HepG2 (cell line): ENCODE measurements around the gene LGALS9. TPM values are rescaled to one million over a fixed set of nuclear protein-coding genes. Genes with fewer than 3 reads are reported as not detected.
A peak's percentile ranks its signal among the peaks of the same experiment; 100 is the strongest.
"Not testable (repeated sequence)": the region's sequence is repeated elsewhere in the genome, so short reads cannot be mapped to it uniquely, and the experiment has no call there.

Source experiments
- ATAC-seq: fragments of 200-7000 bp; cut with Tn5 transposase; 3 replicates; pipeline ENCODE4 v1.9.1; 2020; ENCODE audit warnings: mild to moderate bottlenecking, moderate library complexity
- BruUV-seq: library from RNA; stranded (reverse); fragments of 400-500 nt; replicated peaks from 2 replicates; lab custom pipeline; 2021; lab: Mats Ljungman, UMichigan
- CTCF ChIA-PET: fragments of 300-600 bp; formaldehyde crosslinking; extraction: SDS; loops from one replicate; lab custom pipeline; 2021; ENCODE audit warnings: low total read pairs, inconsistent platforms, low intra/inter-chr PET ratio; lab: Yijun Ruan, JAX
- POLR2A ChIA-PET: fragments of 350-600 bp; sonication (Branson Sonifier 250); formaldehyde crosslinking; loops from one replicate; lab custom pipeline; 2020; ENCODE audit warnings: antibody characterized with exemption, inconsistent platforms; lab: Yijun Ruan, JAX
- DNase-seq: peaks from one replicate; pipeline ENCODE4 v3.0.0-alpha.2; 2015; ENCODE audit warnings: low spot score
- FAIRE-seq: peaks from 3 replicates; lab custom pipeline; 2011; peaks lifted over from hg19 to GRCh38; lab: Jason Lieb, UNC
- H2AFZ ChIP-seq: one replicate; pipeline ENCODE4 v1.6.1; 2011; ENCODE audit warnings: low read length, inconsistent platforms
- H3K27ac ChIP-seq: fragments of 300-600 bp; 3 replicates; pipeline ENCODE4 v1.8.0; 2011; ENCODE audit warnings: mixed run types, mild to moderate bottlenecking, mixed read lengths, low read length, inconsistent platforms; ENCODE audit not compliant: insufficient read depth; ENCODE audit errors: extremely low read length
- H3K27me3 ChIP-seq, 2 experiments: fragments of 200-600 bp in 1 of 2; 2 replicates in 1 of 2; 3 replicates in 1 of 2; pipeline versions ENCODE4 v1.6.0 to v1.8.0; 2011; ENCODE audit warnings: low read length in 2 of 2, mild to moderate bottlenecking in 2 of 2, moderate library complexity in 2 of 2, inconsistent platforms in 1 of 2; ENCODE audit not compliant: insufficient read depth in 2 of 2, control insufficient read depth in 1 of 2
- H3K36me3 ChIP-seq, 2 experiments: fragments of 200-600 bp in 1 of 2; replicated peaks in 1 of 2; 2 replicates in 1 of 2; 3 replicates in 1 of 2; pipeline versions ENCODE4 v1.5.1 to v1.8.0; 2011; ENCODE audit warnings: low read length in 2 of 2, inconsistent platforms in 1 of 2; ENCODE audit not compliant: insufficient read depth in 2 of 2, control insufficient read depth in 1 of 2
- H3K4me1 ChIP-seq: 2 replicates; pipeline ENCODE4 v1.5.1; 2012; ENCODE audit warnings: low read length, inconsistent platforms; ENCODE audit not compliant: insufficient read depth
- H3K4me2 ChIP-seq: 2 replicates; pipeline ENCODE4 v1.6.0; 2011; ENCODE audit warnings: low read depth, low read length, inconsistent platforms
- H3K4me3 ChIP-seq, 3 experiments: fragments of 200-600 bp in 1 of 3; sonication (generic), shearing (Covaris generic) in 1 of 3; replicated peaks in 1 of 3; 2 replicates each; pipeline ENCODE4 v1.5.1; 2011 to 2016; ENCODE audit warnings: low read length in 3 of 3, inconsistent platforms in 2 of 3, low read depth in 2 of 3, mild to moderate bottlenecking in 2 of 3, control low read depth in 1 of 3, mixed read lengths in 1 of 3; ENCODE audit not compliant: insufficient read depth in 1 of 3
- H3K79me2 ChIP-seq: one replicate; pipeline ENCODE4 v1.6.1; 2011; ENCODE audit warnings: low read length, inconsistent platforms; ENCODE audit not compliant: insufficient read depth
- H3K9ac ChIP-seq: 2 replicates; pipeline ENCODE4 v1.6.0; 2011; ENCODE audit warnings: mild to moderate bottlenecking, low read depth, low read length, inconsistent platforms; ENCODE audit not compliant: insufficient read depth
- H3K9me3 ChIP-seq: 2 replicates; pipeline ENCODE4 v1.5.1; 2012; ENCODE audit warnings: mild to moderate bottlenecking, low read length
- H4K20me1 ChIP-seq: 2 replicates; pipeline ENCODE4 v1.6.0; 2011; ENCODE audit warnings: inconsistent platforms, mild to moderate bottlenecking, low read length, moderate library complexity; ENCODE audit not compliant: insufficient read depth
- ADNP ChIP-seq: sonication (generic); formaldehyde crosslinking; IDR thresholded peaks from 2 replicates; pipeline ENCODE4 v1.4.0; 2020; ENCODE audit warnings: missing genetic modification reagents
- KLF11 ChIP-seq: IDR thresholded peaks from 2 replicates; pipeline ENCODE4 v1.6.1; 2016; ENCODE audit warnings: missing compliant biosample characterization
- THAP8 ChIP-seq: sonication (generic); formaldehyde crosslinking; IDR thresholded peaks from 2 replicates; pipeline ENCODE4 v1.5.1; 2020; ENCODE audit warnings: missing genetic modification reagents, mild to moderate bottlenecking, borderline replicate concordance
- ZNF367 ChIP-seq: sonication (generic); formaldehyde crosslinking; IDR thresholded peaks from 2 replicates; pipeline ENCODE4 v1.4.0; 2020; ENCODE audit warnings: missing genetic modification reagents, borderline replicate concordance
- WGBS: methylation state at CpG from one replicate; pipeline ENCODE4 v1.1.6; 2017; ENCODE audit warnings: low lambda C conversion rate; 5-methylcytosine and 5-hydroxymethylcytosine counted together
- in situ Hi-C: cut with HindIII; loops from 2 replicates; pipeline ENCODE4 v1.10.0; 2017; ENCODE audit warnings: low pct_unique_long_range_greater_than_20kb; ENCODE audit not compliant: extremely low pct_ligation_motif_present
- intact Hi-C: fragments of 100-400 bp; cut with micrococcal nuclease; formaldehyde crosslinking; loops from one replicate; pipeline ENCODE4 v1.10.0; 2022; ENCODE audit not compliant: unreplicated experiment
- polyA plus RNA-seq, 8 experiments: library from polyadenylated mRNA; depleted of rRNA in 3 of 8; stranded (reverse) in 7 of 8; unstranded in 1 of 8; fragments of >200 nt; fragmentation: Illumina TruSeq in 4 of 8; extraction: Trizol in 4 of 8; gene quantifications; 2 replicates each; pipeline versions ENCODE4 v1.2.1 to v1.2.3, GENCODE V29; 2011 to 2016; ENCODE audit warnings: low read depth in 4 of 8, missing spikeins in 1 of 8, mixed read lengths in 1 of 8; ENCODE audit not compliant: insufficient read depth in 1 of 8
- total RNA-seq, 5 experiments: library from RNA; depleted of rRNA; stranded (reverse); fragments of >200 nt; fragmentation: Illumina TruSeq; extraction: Trizol; gene quantifications; 2 replicates each; pipeline ENCODE4 v1.2.3, GENCODE V29; 2016; ENCODE audit warnings: low read depth in 1 of 5
- TF ChIP-seq, protein P1 (sequence below): sonication (generic); formaldehyde crosslinking; IDR thresholded peaks from 2 replicates; pipeline ENCODE4 v1.8.0; 2022; ENCODE audit warnings: mild to moderate bottlenecking, missing genetic modification reagents, moderate library complexity

LGALS9 gene
- total and polyA plus RNA-seq, 2 of the 13 experiments (the other 11 are each of a cell fraction or from before 2014, with no cell fraction given), result 0.40 to 1.4 TPM

DNA sequence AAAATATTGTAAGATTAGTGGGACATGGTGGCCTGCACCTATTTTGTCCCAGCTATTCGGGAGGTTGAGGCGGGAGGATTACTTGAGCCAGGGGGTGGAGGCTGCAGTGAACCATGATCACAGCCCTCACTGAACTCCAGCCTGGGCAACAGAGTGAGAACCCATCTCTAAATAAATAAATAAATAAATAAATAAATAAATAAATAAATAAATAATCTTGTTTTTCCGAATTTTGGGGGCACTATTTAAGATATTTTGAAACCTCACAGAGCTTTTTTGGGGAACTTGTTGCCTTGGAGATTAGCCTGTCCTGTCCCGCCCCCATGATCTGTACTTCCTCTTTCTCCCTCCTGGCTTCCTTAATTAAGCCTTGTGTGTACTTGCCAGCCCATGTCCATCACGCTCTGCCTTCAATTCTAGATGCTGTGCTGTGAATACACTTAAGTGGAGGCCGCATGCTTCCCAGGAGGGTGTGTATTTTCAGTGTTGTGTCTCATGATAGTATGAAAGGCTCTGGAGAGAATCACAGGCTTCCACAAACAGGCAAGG lies 4.4 kb downstream of the LGALS9 start:
- Histone ChIP-seq H3K36me3 (no peaks in the 10 kb centered on the region), H3K27ac (no peak overlapping the region), H3K4me3 (no peak overlapping the region), H3K4me1 (peaks cover 32% of the 10 kb centered on the region), H3K9ac (no peak overlapping the region), H3K4me2 (no peak overlapping the region), H3K27me3 (no peaks in the 10 kb centered on the region), H3K79me2 (no peaks in the 10 kb centered on the region), H3K9me3 (no peaks in the 10 kb centered on the region), H4K20me1 (no peaks in the 10 kb centered on the region), H2AFZ (no peak overlapping the region)
- DNase-seq (no peak), ATAC-seq (no peak), FAIRE-seq (no peak)
- in situ Hi-C loops, result no loop called here
- WGBS, result 59% methylated on average over 6 of the region's 6 CpGs
- intact Hi-C loops, result no loop called here
- POLR2A ChIA-PET, result no interaction called here
- CTCF ChIA-PET, result no interaction called here
- no TSS peak for BruUV-seq
- no peak for TF ChIP-seq ADNP (CRISPR knock-in tag)
- TF ChIP-seq THAP8 (CRISPR knock-in tag), result no peak
- TF ChIP-seq ZNF367 (CRISPR knock-in tag), result no peak
- no peak for TF ChIP-seq KLF11 (CRISPR knock-in tag)
- TF ChIP-seq, protein P1, sequence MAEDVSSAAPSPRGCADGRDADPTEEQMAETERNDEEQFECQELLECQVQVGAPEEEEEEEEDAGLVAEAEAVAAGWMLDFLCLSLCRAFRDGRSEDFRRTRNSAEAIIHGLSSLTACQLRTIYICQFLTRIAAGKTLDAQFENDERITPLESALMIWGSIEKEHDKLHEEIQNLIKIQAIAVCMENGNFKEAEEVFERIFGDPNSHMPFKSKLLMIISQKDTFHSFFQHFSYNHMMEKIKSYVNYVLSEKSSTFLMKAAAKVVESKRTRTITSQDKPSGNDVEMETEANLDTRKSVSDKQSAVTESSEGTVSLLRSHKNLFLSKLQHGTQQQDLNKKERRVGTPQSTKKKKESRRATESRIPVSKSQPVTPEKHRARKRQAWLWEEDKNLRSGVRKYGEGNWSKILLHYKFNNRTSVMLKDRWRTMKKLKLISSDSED (CRISPR knock-in tag), result no peak

DNA sequence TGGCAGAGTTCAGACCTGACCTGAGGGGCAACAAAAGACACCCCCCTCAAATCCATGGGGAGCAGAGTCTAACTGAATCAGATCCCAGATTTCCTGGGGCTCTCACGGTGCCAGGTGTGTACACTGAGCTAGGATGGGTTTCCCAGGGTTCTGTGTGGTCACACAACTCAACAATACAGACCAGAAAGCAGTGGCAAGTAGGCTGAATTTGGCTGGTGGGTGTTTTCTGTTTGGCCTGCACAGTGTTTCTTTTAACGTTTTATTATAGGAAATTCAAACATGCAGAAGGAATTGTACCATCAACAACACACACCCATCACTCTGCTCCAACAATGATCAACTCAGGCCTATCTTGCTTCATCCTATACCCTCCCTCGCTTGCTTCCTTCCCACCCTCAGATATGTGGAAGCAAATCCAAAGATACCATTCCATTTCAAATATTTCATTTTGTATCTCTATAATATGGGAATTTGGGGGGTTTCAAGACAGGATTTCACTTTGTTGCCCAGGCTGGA lies 5.1 kb downstream of the LGALS9 start:
- CTCF ChIA-PET, H3K9ac ChIP-seq, in situ Hi-C loops, H3K79me2 ChIP-seq, intact Hi-C loops, H3K4me2 ChIP-seq, FAIRE-seq, ATAC-seq, H3K27me3 ChIP-seq, H3K36me3 ChIP-seq, POLR2A ChIA-PET, DNase-seq, BruUV-seq, H2AFZ ChIP-seq, H3K27ac ChIP-seq, H3K4me3 ChIP-seq, H4K20me1 ChIP-seq, H3K9me3 ChIP-seq: not testable (repeated sequence)
- peaks cover 38% of the 10 kb centered on the region for H3K4me1 ChIP-seq
- 53% methylated on average over 3 of the region's 3 CpGs for WGBS

- CTCF ChIA-PET, H3K4me2 ChIP-seq, in situ Hi-C loops: not testable (repeated sequence)
Observed at GRCh38 chr17:27637818-27638217, 6.8 kb downstream of the LGALS9 start.

More at GRCh38 chr17:27637818-27638217, 6.8 kb downstream of the LGALS9 start:
- POLR2A ChIA-PET, FAIRE-seq, H3K9me3 ChIP-seq, H4K20me1 ChIP-seq, intact Hi-C loops, BruUV-seq, H3K4me3 ChIP-seq, H2AFZ ChIP-seq, H3K9ac ChIP-seq, H3K36me3 ChIP-seq, H3K27me3 ChIP-seq, H3K79me2 ChIP-seq, H3K27ac ChIP-seq, DNase-seq: not testable (repeated sequence)
- peak; percentile 35 for ATAC-seq
- peaks cover 36% of the 10 kb centered on the region for H3K4me1 ChIP-seq
- WGBS, result 57% methylated on average over 5 of the region's 7 CpGs
